GM12878 (cell line): ENCODE results near the gene ECT2. TPM values are rescaled to one million over a fixed set of nuclear protein-coding genes. Genes with fewer than 3 reads are reported as not detected.

Experiments
- ASH2L ChIP-seq: fragments of 300-600, 200-600 bp; sonication (generic); IDR thresholded peaks from 2 replicates; pipeline ENCODE4 v1.6.1; 2017; ENCODE audit warnings: low read depth, mild to moderate bottlenecking, borderline replicate concordance
- ATF7 ChIP-seq: fragments of 450-650 bp; IDR thresholded peaks from 2 replicates; pipeline ENCODE4 v1.6.1; 2016; ENCODE audit warnings: low read depth, mild to moderate bottlenecking
- BHLHE40 ChIP-seq, 2 experiments: fragments of 450-650 bp in 1 of 2; IDR thresholded peaks; 2 replicates each; pipeline ENCODE4 v1.6.1; 2011 to 2017; ENCODE audit warnings: low read depth in 2 of 2, borderline replicate concordance in 1 of 2, improper control_type of control experiment in 1 of 2, low read length in 1 of 2, mild to moderate bottlenecking in 1 of 2
- E4F1 ChIP-seq: fragments of 450-650 bp; IDR thresholded peaks from 2 replicates; pipeline ENCODE4 v1.6.1; 2018; ENCODE audit warnings: borderline replicate concordance, mild to moderate bottlenecking; ENCODE audit not compliant: partially characterized antibody
- EGR1 ChIP-seq, 2 experiments: IDR thresholded peaks; 1 replicate in 1 of 2; 2 replicates in 1 of 2; pipeline ENCODE4 v1.6.1; 2011 to 2012; ENCODE audit warnings: low read depth in 2 of 2, low read length in 2 of 2, borderline replicate concordance in 1 of 2, mild to moderate bottlenecking in 1 of 2, moderate library complexity in 1 of 2
- GABPA ChIP-seq: IDR thresholded peaks from 2 replicates; pipeline ENCODE4 v1.6.1; 2014; ENCODE audit warnings: antibody characterized with exemption, low read depth, mild to moderate bottlenecking, inconsistent platforms
- HDAC6 ChIP-seq: fragments of 200-600 bp; sonication (generic); IDR thresholded peaks from one replicate; pipeline ENCODE4 v1.8.0; 2017; ENCODE audit warnings: antibody characterized with exemption; ENCODE audit not compliant: unreplicated experiment
- IRF4 ChIP-seq: IDR thresholded peaks from 2 replicates; pipeline ENCODE4 v1.6.1; 2011; ENCODE audit warnings: low read depth, low read length
- KAT2A ChIP-seq: conservative IDR thresholded peaks from 2 replicates; pipeline ENCODE4 v1.6.1; 2011; ENCODE audit warnings: low read depth, low read length; ENCODE audit not compliant: control insufficient read depth
- LARP7 ChIP-seq: fragments of 450-650 bp; IDR thresholded peaks from 2 replicates; pipeline ENCODE4 v1.6.1; 2017; ENCODE audit warnings: mild to moderate bottlenecking
- MLLT1 ChIP-seq: fragments of 450-650 bp; IDR thresholded peaks from 2 replicates; pipeline ENCODE4 v1.6.1; 2016; ENCODE audit warnings: mild to moderate bottlenecking
- MXI1 ChIP-seq: fragments of 150-350 bp; IDR thresholded peaks from 2 replicates; pipeline ENCODE4 v1.6.1; 2011; ENCODE audit warnings: low read depth, mild to moderate bottlenecking, inconsistent platforms, low read length, improper control_type of control experiment
- NR2C1 ChIP-seq: fragments of 450-650 bp; IDR thresholded peaks from 2 replicates; pipeline ENCODE4 v1.6.1; 2017; ENCODE audit warnings: antibody characterized with exemption, mild to moderate bottlenecking, moderate library complexity
- NRF1 ChIP-seq: conservative IDR thresholded peaks from 2 replicates; pipeline ENCODE4 v1.6.1; 2011; ENCODE audit warnings: mild to moderate bottlenecking, low read depth, low read length, improper control_type of control experiment
- RAD21 ChIP-seq: IDR thresholded peaks from 2 replicates; pipeline ENCODE4 v1.6.1; 2011; ENCODE audit warnings: mild to moderate bottlenecking, low read depth, low read length, moderate library complexity; ENCODE audit not compliant: insufficient read depth
- RB1 ChIP-seq: fragments of 450-650 bp; formaldehyde crosslinking; IDR thresholded peaks from 2 replicates; pipeline ENCODE4 v1.6.1; 2017; ENCODE audit warnings: mild to moderate bottlenecking, borderline replicate concordance
- RCOR1 ChIP-seq: conservative IDR thresholded peaks from 2 replicates; pipeline ENCODE4 v1.6.1; 2012; ENCODE audit warnings: low read depth, low read length, improper control_type of control experiment
- RELA ChIP-seq: fragments of 450-650 bp; IDR thresholded peaks from 2 replicates; pipeline ENCODE4 v1.8.0; 2014; ENCODE audit warnings: borderline replicate concordance; ENCODE audit not compliant: partially characterized antibody
- RUNX3 ChIP-seq: IDR thresholded peaks from 2 replicates; pipeline ENCODE4 v1.6.1; 2012; ENCODE audit warnings: low read length, inconsistent platforms
- SIX5 ChIP-seq: IDR thresholded peaks from 2 replicates; pipeline ENCODE4 v1.6.1; 2011; ENCODE audit warnings: mild to moderate bottlenecking, low read depth, low read length, moderate library complexity; ENCODE audit not compliant: severe bottlenecking
- SMAD1 ChIP-seq: fragments of 450-650 bp; IDR thresholded peaks from 2 replicates; pipeline ENCODE4 v1.6.1; 2018; ENCODE audit warnings: mild to moderate bottlenecking, low read depth; ENCODE audit not compliant: partially characterized antibody
- SP1 ChIP-seq: IDR thresholded peaks from one replicate; pipeline ENCODE4 v1.6.1; 2011; ENCODE audit warnings: low read depth, low read length
- STAT1 ChIP-seq: fragments of 450-650 bp; conservative IDR thresholded peaks from 2 replicates; pipeline ENCODE4 v1.6.1; 2014; ENCODE audit warnings: antibody characterized with exemption, mild to moderate bottlenecking
- SUZ12 ChIP-seq: fragments of 200-600 bp; sonication (generic); IDR thresholded peaks from one replicate; pipeline ENCODE4 v1.6.1; 2018; ENCODE audit warnings: antibody characterized with exemption, mild to moderate bottlenecking; ENCODE audit not compliant: unreplicated experiment
- TBL1XR1 ChIP-seq: IDR thresholded peaks from 2 replicates; pipeline ENCODE4 v1.6.1; 2012; ENCODE audit warnings: low read depth, low read length, improper control_type of control experiment
- TCF12 ChIP-seq: IDR thresholded peaks from 2 replicates; pipeline ENCODE4 v1.6.1; 2011; ENCODE audit warnings: low read depth, mild to moderate bottlenecking, low read length
- WRNIP1 ChIP-seq: IDR thresholded peaks from 2 replicates; pipeline ENCODE4 v1.6.1; 2011; ENCODE audit warnings: low read depth, low read length, improper control_type of control experiment, borderline replicate concordance
- polyA plus RNA-seq, 11 experiments: library from polyadenylated mRNA; depleted of rRNA in 4 of 11; unstranded in 6 of 11; stranded (reverse) in 5 of 11; fragments of >200 nt; fragmentation: Nextera tagmentation in 4 of 11; fragmentation: Illumina TruSeq in 1 of 11; extraction: Ambion mirVana in 4 of 11; extraction: Trizol in 1 of 11; gene quantifications; 1 replicate in 1 of 11; 2 replicates in 10 of 11; pipeline versions ENCODE4 v1.2.1 to v1.2.3, GENCODE V29; 2011 to 2016; ENCODE audit warnings: inconsistent platforms in 2 of 11, missing spikeins in 2 of 11, low read depth in 1 of 11
- total RNA-seq, 4 experiments: library from RNA; depleted of rRNA in 3 of 4; stranded (reverse); fragments of >200 nt in 3 of 4; fragmentation: Illumina TruSeq in 1 of 4; extraction: Trizol in 1 of 4; gene quantifications; 2 replicates each; pipeline versions ENCODE4 v1.2.1 to v1.2.3, GENCODE V29; 2013 to 2021

The ECT2 gene
- total and polyA plus RNA-seq, 10 of the 15 experiments (the other 5 are each of a cell fraction or from before 2014, with no cell fraction given), result 21.5 to 47.8 (median 38.2) TPM

- TF ChIP-seq SIX5, result no peak
- TF ChIP-seq STAT1, result no peak
- TF ChIP-seq SP1, result no peak
- peak; percentile 73; the same call in 1 of the 2 replicates for TF ChIP-seq RB1
- no peak for TF ChIP-seq MXI1
- peak; percentile 66 for TF ChIP-seq GABPA
- 0 out of 2 replicates have a peak, but pooled peaks have one; percentile 47 for TF ChIP-seq LARP7
- peak; percentile 46; the same call in 1 of the 2 replicates for TF ChIP-seq RUNX3
- TF ChIP-seq NRF1, result 0 out of 2 replicates have a peak, but pooled peaks have one; percentile 2
- 0 out of 2 replicates have a peak, but pooled peaks have one; percentile 10 for TF ChIP-seq ATF7
- no peak for TF ChIP-seq SUZ12
- TF ChIP-seq TBL1XR1, result no peak
- peak; percentile 65 for TF ChIP-seq RAD21
- peak; percentile 58 to 64 for TF ChIP-seq BHLHE40 (IDR thresholded peaks at IDR 0.05; ENCODE audit: borderline replicate concordance in 1 of 2, low read depth in 2 of 2, low read length in 1 of 2)
- TF ChIP-seq EGR1 (IDR thresholded peaks at IDR 0.05; ENCODE audit: borderline replicate concordance in 1 of 2, low read depth in 2 of 2, low read length in 2 of 2), result no peak
- TF ChIP-seq TCF12, result 0 out of 2 replicates have a peak, but pooled peaks have one; percentile 48
- 0 out of 2 replicates have a peak, but pooled peaks have one; percentile 25 for TF ChIP-seq ASH2L
- 0 out of 2 replicates have a peak, but pooled peaks have one; percentile 47 for TF ChIP-seq MLLT1
- no peak for TF ChIP-seq SMAD1
- TF ChIP-seq E4F1, result no peak
- TF ChIP-seq KAT2A, result no peak
- peak; percentile 52 for TF ChIP-seq RELA
- TF ChIP-seq IRF4, result peak; percentile 34; the same call in 1 of the 2 replicates
- no peak for TF ChIP-seq HDAC6
- no peak for TF ChIP-seq WRNIP1
- TF ChIP-seq NR2C1, result no peak
- TF ChIP-seq RCOR1, result no peak
Measured at GRCh38 chr3:172710664-172711453, 39.7 kb upstream of the ECT2 start, which contains the start of gene NCEH1 (continued).
